Stimulated activated CD8-positive, alpha-beta memory T cell treated with anti-CD3 and anti-CD28 coated beads, Interleukin-7, amount 100 ng/mL, for 1 hour (primary cell): Measurements from ENCODE around the gene URB2.
"Not testable (repeated sequence)": the region's sequence is repeated elsewhere in the genome, so short reads cannot be mapped to it uniquely, and the experiment has no call there.

ENCODE experiments used
- DNase-seq, 2 donors: peaks; one replicate each; pipeline ENCODE4 v3.0.0-alpha.2; 2020; ENCODE audit warnings: low read depth in 2 of 2

The URB2 gene

DNA sequence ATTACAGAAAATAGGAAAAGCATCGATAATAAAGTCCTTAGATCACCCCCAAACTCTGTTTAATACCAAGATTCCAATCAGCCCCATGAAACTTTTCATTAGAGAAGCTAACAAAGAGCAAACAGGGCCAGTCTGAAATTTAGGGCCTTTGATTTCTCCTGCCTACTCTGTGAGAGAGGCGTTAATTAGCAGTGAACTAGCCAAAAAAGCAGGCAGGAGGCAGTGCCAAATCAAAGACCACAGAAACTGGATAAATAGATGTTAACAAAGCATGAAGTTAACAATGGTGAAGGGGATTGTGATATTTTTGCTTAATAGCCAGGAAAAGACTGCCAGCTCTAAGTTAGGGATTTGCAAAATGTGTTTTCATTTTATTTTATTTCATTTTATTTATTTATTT, 11.3 kb upstream of the URB2 start:
- no peak for DNase-seq

DNA sequence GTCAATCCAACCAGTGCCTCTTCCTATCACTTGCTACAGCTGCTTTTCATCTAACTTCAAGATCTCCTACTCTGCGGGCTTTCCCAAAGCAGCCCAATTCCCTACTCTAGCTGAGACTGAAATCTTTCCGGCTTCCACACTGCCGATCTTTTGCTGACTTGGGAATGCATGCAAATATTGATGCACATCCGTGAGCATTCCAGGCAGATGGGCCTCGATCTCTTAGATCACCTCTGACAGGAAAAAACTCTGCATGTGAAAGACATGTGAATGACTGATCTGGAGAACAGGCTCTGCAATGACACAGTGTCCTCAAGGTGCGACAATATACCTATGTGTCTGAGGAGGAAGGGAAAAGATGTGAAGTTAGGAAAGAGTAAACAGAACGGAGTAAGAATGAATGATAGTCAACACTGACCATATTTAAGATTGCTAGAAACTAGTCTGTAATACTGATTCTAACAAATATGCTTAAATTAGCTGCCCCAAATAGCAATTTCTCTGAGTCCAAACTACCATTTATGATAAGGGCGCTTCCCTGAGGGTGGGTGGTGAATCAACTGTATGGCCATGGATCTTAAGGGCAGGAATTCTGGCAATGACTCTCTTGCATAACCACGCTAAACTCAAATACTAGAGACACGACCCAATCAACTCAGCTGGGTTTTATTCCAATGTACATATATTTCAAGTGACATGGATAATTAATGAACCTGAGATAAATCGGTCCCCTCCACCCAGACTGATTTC, 8.5 kb upstream of the URB2 start:
- DNase-seq: no peak

DNA sequence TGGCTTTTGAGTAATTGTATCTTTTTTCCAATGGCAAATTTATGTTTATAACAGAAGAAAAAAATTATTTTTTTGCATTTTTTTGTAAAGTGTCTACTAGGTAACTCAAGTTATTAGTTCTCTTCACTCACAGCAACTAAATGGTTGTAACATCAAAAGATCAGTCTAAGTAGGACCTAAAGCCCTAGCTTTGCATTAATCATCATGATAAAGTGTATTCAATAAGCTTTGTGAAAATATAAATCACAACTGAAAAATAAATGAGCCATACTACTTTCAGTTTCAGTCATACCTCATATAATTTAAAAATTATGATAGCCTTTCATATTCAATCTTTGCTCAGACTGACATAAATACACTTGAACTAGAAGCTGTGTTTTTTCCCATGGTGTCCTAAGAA, 7.0 kb upstream of the URB2 start:
- no peak for DNase-seq

DNA sequence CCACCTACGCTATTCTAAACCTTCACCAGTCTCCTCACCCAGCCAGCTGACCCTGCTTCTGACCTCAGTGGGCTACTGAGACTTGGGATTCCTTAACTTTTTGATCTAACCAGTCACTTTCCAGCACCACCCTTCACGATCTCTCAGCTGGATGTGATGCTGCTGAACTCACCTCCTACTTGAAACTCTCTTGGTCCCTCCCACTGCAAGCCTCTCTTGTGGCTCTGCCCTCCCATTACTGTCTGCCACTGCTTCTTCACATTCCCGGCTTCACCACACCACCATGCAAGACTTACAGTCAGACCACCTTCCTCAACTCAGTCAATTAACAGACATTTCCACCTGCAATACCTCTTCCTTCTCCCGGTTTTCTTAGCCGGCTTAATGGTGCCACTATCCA, 6.4 kb upstream of the URB2 start:
- no peak for DNase-seq

DNA sequence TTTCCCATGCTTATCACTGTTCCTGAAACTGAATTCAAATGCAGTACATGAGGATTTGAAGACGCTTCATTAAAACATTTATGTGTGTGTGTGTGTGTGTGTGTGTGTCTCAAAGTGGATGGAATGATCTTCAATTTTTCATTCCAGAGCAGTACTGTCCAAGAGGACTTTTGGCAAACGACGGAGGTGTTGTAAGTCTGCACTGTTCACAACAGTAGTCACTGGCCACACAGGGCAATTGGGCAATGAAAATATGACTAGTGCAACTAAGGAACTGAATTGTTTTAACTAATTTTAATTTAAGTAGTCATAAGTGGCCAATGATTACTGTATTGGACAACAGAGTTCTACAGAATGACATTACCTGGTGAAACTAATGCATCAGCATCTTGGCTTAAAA, 5.2 kb upstream of the URB2 start:
- DNase-seq: no peak

DNA sequence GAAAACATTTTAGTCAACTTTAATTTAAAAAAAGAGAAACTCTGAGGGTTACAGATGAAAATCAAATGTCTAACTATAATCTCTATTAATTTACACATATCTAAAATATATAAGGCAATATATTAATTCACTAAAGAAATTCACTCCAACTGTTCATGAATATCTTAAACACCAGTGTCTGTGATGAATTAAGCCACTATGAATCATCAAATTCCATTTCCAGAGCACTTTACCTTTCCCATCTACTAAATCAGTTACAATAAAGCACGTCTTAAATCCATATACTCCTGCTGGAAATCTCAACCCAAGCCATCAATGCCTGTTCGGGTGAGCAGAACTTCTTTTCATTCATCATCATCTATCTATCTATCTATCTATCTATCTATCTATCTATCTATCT, 4.4 kb upstream of the URB2 start:
- DNase-seq: no peak

DNA sequence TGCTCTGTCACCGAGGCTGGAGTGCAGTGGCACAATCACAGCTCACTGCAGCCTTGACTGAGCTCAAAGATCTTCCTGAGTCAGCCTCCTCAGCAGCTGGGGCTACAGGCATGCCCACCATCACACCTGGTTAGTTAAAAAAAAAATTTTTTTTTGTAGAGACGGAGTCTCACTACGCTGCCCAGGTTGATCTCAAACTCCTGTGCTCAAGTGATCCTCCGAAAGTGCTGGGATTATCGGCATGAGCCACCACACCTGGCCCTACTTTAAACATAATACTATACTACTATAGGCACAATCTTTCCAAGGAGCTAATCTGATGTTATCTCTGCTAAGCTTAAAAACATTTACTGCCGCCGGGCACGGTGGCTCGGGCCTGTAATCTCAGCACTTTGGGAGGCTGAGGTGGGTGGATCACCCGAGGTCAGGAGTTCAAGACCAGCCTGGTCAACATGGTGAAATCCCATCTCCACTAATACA, 3.4 kb upstream of the URB2 start:
- not testable (repeated sequence) for DNase-seq

DNA sequence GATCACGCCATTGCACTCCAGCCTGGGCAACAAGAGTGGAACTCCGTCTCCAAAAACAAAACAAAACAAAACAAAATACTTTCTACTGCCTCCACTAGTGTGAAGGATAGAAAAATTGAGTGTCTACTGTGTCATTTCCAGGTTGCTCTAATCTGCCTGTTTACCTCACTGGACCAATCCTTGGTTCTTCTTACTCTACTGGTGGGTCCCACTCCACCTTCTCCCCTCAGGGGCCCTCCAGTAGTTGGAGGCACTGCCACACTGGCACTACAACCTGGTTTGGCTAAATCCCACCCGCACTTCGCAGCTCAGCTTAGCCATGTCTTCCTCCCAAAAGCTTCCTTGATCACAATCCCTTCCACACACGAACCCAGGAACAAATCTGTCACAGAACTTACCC, 2.8 kb upstream of the URB2 start:
- DNase-seq: no peak

DNA sequence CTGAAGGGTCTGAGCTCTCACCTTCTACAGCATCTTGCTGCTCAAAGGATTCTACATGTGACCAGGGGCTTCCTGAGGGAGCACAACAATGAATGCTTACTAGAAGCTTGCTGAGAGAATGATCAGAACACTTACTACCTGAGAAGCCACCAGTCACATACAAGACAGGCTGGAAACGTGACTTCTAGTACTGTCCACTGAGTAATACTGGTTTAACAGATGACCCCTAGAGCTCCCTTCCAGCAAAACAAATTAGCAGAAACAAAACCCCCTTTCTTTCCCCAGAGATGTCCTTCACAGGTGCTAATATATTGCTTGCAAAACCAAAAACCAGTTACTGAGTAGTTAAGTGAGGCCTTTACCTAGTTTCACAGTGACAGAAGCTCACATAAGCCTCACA, 2.2 kb upstream of the URB2 start:
- no peak for DNase-seq

DNA sequence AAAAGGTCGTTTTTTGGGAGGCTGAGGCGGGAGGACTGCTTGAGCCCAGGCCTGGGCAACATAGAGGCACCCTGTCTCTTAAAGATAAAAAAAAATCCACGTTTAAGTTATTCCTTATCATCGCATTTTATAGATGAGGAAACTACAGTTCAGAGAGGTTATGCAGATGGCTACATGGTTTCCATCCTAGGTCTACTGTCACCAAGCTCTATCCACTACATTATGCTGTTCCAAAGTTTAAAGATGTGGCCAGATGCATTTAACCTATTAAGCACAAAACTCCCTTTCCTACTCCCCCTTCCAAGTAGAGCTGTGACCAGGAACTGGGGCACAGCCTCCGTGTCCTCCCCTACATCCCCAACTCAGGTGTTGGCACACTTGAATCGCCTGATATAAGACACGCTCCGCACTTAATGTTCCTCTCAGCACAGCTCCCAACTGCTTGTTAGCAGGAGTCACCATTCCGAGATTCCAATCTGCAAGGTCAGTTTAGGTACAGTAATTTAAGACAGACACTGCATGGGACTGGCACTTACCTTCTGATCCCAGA, 1.5 kb upstream of the URB2 start:
- no peak for DNase-seq

DNA sequence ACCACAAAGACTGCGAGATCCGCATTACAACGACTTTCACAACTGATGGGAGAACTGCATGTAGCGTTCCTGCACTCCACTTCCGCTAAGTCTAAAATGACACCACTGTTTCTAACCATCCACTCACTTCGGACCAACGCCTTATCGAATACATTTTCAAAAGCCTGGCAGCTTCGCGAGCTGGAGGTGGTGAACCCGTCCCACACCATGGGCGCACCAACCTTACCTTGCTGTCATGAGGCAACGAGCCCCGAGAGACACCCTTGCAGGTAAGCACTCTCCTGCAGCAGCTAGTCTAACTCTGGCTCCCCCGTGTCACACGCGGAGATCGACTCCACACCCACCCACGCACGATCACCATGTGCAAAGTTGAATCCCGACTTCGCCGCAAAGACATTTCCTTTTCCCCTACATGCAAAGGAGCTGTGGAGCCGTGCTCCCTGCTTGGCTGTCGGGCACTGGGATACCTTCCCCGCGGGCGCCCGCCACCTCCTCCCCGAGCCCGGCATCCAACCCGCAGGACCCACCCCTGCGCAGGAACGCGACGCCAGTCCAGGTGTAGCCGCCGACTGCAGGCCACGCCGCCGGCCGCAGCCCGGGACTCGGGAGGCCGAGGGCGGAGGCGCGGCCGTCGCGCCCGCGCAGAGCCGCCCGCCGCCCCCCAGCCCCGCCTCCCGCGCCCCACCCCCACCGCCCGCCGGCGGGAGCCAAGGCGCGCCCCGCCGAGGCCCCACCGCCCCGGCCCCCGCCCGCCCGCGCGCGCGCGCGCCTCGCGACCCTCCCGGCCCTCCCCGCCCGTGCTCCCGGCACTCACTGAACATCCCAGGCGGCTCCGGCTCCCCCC, 754 bp upstream of the URB2 start:
- peak; percentile 2 to 7 for DNase-seq

DNA sequence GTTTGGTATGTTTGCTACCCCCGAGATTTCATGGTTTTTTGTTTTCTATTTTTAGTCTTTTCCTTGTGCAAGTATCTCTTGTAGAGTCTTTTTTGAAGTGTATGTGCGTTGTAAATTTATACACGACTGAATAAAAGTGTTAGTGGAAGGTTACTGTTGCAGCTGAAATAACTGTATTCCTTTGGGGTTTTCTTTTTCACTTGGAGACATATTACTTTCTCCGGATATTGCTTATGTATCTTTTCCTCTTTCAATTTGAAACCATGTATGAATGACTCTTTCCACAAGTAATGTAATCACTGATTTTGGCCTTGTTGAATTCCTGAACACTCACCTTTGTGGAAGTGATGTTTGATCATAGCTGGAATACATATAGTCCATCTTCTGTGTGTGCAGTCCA, 956 bp downstream of the URB2 start:
- DNase-seq: no peak

DNA sequence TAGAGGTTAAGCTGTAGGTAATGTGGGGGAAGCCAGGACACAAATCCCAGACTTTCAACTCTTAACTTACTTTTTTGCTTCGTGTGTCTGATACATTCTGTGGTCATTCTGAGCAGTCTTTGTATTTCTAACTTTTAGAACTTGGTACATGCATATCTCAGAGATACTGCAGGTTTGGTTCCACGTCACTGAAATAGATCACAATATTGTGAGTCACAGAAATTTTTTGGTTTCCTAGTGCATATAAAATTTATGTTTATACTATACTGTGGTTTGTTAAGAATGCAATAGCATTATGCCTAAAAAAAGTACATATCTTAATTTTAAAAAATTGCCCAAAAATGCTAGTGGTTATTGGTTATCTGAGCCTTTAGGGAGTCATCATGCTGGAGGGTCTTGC, 3.2 kb downstream of the URB2 start:
- no peak for DNase-seq

DNA sequence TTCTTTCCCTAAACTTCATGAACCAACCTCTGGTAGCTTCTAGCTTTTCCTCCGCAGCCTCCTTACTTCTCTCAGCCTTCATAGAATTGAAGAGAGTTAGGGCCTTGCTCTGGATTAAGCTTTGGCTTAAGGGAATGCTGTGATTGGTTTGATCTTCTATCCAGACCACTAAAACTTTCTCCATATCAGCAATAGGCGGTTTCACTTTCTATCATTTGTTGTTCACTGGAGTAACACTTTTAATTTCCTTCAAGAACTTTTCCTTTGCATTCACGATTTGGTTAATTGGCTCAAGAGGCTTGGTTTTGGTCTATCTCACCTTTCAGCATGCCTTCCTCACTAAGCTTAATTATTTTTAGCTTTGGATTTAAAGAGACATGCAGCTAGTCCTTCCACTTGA, 5.1 kb downstream of the URB2 start:
- no peak for DNase-seq

DNA sequence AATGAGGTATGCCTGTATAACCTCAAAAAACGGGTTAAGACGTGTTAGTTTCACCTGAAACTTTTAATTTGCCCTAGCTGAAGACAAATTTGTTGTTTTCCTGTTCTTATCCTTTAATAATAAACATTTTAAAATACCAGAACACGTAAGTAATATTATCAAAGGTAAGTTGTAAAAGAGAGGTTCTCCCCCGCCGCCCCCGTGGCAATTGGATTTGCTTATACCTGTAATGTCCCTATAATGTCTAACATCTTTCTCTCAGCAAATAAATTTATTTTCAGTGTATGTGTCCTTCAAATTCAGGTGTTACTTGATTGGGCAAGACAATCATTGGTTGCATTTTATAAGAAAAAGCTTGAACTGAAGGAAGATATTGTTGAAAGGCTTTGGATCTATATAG, 5.9 kb downstream of the URB2 start:
- no peak for DNase-seq

DNA sequence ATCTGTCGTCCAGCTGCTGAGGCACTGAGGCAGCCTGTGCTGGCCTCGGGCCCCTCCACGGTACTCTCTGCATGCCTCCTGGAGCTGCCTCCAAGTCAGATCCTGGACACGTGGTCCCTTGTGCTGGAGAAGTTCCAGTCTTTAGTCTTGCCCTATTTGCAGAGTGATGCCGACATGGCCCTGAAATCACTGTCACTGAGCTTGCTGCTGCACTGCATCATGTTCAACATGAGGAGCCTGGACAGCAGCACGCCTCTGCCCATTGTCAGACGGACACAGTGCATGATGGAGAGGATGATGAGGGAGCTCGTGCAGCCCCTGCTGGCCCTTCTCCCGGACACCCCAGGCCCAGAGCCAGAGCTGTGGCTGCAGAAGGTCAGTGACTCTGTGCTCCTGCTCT, 10.0 kb downstream of the URB2 start:
- DNase-seq: no peak

DNA sequence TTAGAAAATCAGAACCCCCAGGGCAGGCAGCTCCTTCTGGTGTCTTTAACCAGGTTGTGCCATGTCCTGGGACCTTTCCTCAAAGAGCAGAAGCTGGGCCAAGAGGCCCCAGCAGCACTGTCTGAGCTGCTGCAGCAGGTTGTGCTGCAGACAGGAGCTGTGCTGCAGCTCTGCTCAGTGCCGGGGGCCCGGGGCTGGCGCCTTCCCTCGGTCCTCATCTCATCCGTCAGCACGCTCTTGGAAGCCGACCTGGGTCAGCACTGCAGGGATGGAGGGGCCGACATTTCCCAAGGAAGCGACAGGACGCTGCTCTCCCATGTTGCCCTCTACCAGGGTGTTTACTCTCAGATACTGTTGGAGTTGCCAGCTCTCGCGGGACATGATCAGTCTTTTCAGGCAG, 11.7 kb downstream of the URB2 start:
- DNase-seq: no peak

DNA sequence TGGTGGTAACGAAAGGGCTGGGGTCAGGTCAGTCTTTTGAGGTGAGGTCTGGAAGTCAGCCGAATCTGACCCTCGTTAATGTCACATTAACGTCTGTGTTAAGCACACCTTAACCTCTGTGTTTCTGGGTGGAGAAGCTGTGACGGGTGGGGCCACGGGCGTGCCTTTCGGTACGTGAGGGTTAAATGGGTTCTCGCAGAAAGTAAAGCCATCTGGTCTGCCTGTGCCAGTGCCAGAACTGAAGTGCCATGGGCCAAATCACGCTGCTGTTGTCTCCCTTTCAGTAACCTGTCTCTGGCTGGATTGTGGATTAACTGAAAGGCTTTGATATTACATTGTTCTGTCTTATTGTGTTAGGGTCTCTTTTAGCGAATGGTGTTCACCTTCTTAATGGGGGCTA, 14.4 kb downstream of the URB2 start:
- DNase-seq: no peak

DNA sequence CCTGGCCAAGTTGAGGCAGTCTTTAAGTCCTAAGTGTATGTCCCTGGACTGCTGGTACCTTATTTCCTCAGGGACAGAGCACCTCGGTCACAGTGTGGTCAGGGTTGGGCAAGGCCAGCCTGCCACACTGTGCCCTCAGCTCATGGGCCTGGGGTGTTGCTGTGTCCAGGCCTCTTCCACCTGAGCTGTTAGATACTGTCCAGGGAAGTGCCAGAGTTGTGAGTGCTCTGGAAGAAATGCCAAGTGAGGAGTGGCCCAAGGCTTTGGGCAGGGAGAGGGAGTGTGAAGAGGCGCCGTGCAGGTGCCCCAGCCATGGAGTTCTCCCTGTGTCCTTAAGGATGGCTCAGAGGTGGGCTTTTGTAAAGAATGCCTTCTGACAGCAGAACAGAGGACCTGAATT, 15.3 kb downstream of the URB2 start:
- DNase-seq: no peak

DNA sequence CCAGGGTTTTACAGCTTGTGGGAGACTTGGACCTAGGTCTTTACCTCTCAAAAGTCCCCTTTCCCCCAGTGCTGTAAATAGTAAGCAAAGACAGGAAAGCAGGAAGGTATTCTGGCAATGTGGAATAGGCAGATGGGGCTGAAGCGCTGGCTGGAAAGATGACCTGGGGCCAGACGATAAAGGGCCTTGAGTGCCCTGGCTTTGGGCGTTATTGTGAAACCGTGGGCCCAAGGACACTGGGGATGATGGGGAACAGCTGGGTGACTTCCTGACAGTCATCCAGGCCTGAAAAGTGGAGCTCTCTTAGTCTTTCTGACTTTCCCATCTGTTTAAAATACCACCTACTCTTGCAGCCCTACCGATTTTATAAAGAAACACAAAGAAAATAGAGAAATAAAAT, 16.3 kb downstream of the URB2 start:
- DNase-seq: no peak

DNA sequence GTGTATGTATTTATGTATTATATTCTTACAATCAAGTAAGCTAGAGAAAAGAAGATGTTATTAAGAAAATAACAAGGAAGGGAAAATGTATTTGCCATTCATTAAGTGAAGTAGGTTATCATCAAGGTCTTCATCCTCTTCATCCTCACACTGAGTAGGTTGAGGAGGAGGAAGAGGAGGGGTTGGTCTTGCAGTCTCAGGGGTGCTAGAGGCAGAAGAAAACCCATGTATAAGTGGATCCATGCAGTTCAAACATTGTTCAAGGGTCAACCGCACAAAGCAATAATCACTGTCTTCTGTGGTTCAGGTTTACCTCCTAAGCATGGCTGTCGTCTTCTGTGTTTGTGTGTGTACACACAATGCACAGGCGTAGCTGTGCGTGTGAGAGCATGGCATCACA, 16.9 kb downstream of the URB2 start:
- no peak for DNase-seq

DNA sequence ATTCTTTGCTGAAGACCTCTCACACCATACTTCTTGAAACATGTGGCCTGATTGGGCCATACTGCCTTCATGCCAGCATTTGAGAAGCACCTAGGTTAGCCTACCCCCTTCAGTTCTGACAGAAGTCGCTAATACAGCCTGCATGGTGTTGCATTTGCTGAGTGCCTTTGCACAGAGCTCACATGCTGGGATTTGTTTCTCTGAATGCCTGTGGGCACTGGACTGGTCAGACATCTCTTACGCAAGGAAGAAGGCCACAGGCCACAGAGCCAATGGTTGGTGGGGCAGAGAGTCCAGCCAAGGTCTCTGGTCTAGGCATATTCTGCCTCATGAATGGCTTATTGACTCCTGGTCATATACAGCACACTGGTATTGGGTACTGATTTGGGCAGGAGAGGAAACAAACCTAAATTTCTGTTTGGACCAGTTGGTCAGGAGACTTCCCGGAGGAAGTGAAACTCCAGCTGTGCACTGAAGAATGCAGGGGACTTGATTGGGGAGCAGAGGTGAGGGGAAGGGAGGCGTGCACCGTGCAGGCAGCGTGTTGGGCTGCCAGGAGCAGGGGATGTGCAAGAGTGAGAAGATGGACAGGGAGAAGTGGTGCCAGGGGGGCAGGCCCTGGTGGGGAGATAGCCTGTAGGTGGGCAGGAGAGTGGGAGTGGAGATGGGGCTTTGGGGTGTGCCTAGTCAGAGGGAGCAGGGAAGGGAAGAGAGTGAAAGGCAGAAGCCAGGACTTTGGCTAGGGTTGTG, 18.1 kb downstream of the URB2 start:
- DNase-seq: no peak
